GM18511 (cell line): Measurements from ENCODE around the gene PON3.

Experiments used
- ATAC-seq: cut with Tn5 transposase; IDR thresholded peaks from one replicate; pipeline ENCODE4 v1.9.1; 2021; ENCODE audit warnings: mild to moderate bottlenecking, moderate library complexity; ENCODE audit not compliant: unreplicated experiment

PON3 gene

GRCh38 chr7:95396136-95397032, at the start of gene PON3:
PON3 (minus strand) TSS chr7:95396375; CDS start chr7:95396350, 25 bp downstream.
- ATAC-seq, result no peak

- no peak for ATAC-seq
Observed at GRCh38 chr7:95444796-95445195, 48.6 kb upstream of the PON3 start.

GRCh38 chr7:95441042-95441823, 45.1 kb upstream of the PON3 start:
- ATAC-seq, result no peak

- no peak for ATAC-seq
Observed at GRCh38 chr7:95440394-95441038, 44.3 kb upstream of the PON3 start.

GRCh38 chr7:95436407-95436806, 40.2 kb upstream of the PON3 start:
- no peak for ATAC-seq

- ATAC-seq, result peak; percentile 1
Observed at GRCh38 chr7:95435422-95435780, 39.2 kb upstream of the PON3 start.

GRCh38 chr7:95434557-95435421, 38.6 kb upstream of the PON3 start, which contains the start of gene PON2:
PON2 (minus strand) TSS chr7:95435028; CDS start chr7:95434951, 77 bp downstream.
- peak; percentile 93 for ATAC-seq

- ATAC-seq, result no peak
Observed at GRCh38 chr7:95433952-95434556, 37.9 kb upstream of the PON3 start.

- no peak for ATAC-seq
Observed at GRCh38 chr7:95433129-95433528, 37.0 kb upstream of the PON3 start.

GRCh38 chr7:95432606-95433005, 36.4 kb upstream of the PON3 start:
- ATAC-seq, result no peak

- ATAC-seq, result no peak
Observed at GRCh38 chr7:95430864-95431263, 34.7 kb upstream of the PON3 start.

- no peak for ATAC-seq
Observed at GRCh38 chr7:95429241-95429990, 33.2 kb upstream of the PON3 start.

- ATAC-seq, result no peak
Observed at GRCh38 chr7:95427914-95428516, 31.8 kb upstream of the PON3 start.

- ATAC-seq, result no peak
Observed at GRCh38 chr7:95427166-95427565, 31.0 kb upstream of the PON3 start.

GRCh38 chr7:95425694-95426093, 29.5 kb upstream of the PON3 start:
- ATAC-seq, result no peak

GRCh38 chr7:95424716-95425115, 28.5 kb upstream of the PON3 start:
- ATAC-seq, result no peak

- ATAC-seq, result peak; percentile 32
Observed at GRCh38 chr7:95421847-95422444, 25.8 kb upstream of the PON3 start.

GRCh38 chr7:95421000-95421846, 25.0 kb upstream of the PON3 start:
- ATAC-seq, result peak; percentile 44
